Measurements from ENCODE around the gene SAPCD1.
"Not testable (repeated sequence)": the region's sequence is repeated elsewhere in the genome, so short reads cannot be mapped to it uniquely, and the experiment has no call there.

The SAPCD1 gene

DNA sequence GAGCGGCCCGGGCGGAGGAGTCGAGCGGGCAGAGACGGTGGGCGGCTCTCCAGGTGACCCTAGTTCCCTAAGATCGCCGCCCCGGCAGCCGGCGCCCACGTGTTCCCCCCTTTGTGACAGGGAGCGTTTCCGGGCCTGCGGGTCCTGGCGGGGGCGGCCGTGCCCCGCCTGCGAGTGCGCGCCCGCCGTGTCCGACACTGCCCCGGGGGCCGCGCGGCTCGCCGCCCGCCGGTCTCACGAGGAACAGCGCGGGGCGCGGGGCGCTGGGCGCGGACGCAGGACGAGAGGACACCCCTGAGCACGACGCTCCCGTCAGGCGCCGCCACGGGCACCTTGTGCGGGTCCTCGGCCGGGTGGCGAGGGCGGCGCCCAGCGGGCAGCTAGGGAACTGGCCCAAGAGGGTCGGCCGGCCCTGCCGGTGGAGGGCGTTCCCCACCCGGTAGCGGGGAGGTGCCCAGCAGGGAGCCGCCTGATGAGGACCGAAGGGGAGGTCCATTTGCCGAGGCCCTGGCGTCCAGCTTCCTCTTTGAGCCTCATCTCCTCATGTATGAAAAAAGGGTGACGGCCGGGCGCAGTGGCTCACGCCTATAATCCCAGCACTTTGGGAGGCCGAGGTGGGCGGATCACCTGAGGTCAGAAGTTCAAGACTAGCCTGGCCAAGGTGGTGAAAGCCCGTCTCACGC is 33.3 kb downstream of the SAPCD1 start, which contains the start of gene VARS1:
Gene VARS1, minus strand, starts transcription at position 137 of the 683 bp plus-strand sequence. CDS start 535 bp downstream, outside the sequence.
- DNase-seq: peak in 56 of 58 donors; percentile 47 to 90 (median 81)

DNA sequence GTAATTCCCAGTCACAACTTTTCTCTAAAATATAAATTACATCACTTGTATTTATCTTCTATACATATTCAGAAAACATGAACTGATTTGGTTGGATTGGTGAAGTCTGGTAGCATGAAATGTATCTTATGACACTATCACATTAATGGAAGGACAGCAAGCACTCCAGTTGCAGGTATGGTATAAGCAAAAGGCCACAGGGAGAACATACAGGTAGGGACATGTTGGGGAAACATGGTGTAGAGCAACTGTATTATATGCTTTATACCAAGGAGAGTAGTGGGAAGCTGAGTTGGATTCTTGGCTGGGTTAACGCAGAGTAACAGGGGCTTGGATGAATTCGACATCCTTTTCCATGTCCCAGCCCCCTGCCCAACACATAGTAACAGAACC is 34.5 kb downstream of the SAPCD1 start:
- DNase-seq: no peak

DNA sequence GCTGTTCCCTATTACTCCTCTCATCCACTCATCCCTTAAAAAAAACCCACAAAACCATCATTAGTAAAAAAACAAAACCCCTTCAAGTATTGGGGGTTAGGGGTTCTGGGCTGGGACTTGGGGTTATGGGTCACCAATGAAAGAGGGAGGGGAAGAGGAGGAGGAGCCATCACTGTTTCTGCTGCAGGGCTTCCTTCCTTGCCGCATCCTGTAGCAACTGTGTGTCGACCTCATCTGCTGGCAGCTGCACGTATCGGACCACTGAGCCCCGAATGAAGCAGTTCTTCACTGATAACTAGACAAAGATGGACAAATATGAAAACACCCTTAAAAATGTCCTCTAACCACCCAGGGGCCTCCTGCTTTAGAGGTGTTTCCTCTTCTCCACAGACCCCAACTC is 35.1 kb downstream of the SAPCD1 start:
- DNase-seq: no peak

DNA sequence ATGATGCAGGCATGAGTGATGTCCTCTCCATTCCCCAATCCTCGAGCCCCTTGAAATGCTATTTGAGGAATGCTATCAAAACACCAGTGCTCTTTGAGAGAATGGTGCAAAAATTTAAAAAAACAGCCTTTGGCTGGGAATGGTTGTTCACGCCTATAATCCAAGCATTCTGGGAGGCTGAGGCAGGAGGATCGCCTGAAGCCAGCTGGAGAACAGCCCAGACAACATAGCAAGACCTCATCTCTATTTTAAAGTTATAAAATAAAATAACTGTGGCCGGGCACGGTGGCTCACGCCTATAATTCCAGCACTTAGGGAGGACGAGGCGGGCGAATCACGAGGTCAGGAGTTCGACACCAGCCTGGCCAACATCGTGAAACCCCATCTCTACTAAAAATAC is 37.3 kb downstream of the SAPCD1 start:
- no peak for DNase-seq

DNA sequence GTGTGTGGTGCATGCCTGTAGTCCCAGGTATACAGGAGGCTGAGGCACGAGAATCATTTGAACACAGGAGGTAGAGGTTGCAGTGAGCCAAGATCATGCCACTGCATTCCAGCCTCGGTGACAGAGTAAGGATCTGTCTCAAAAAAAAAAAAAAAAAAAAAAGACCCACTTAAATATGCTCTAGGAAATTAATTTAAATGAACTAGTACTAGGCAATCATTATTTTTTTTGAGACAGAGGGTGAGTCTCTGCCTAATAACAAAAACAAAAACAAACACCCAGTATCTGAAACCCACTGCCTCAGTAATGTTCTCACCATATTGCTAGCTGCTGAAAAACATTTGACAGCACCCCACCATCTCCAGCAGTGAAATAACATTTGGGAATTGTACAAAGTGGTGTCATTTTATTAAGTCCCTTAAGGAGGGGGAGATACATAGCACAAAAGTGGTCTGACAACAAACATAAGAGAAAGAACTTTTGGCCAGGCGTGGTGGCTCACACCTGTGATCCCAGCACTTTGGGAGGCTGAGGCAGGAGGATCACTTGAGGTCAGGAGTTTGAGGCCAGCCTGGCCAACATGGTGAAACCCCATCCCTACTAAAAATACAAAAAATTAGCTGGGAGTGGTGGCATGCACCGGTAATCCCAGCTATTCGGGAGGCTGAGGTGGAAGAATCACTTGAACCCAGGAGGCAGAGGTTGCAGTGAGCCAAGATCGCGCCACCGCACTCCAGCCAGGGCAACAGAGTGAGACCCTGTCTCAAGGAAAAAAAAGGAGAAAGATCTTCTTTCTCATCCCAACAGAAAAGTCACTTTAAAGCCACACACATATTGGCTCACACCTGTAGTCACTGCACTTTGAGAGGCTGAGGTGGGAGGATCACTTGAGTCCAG is 38.8 kb downstream of the SAPCD1 start:
- DNase-seq: not testable (repeated sequence)

DNA sequence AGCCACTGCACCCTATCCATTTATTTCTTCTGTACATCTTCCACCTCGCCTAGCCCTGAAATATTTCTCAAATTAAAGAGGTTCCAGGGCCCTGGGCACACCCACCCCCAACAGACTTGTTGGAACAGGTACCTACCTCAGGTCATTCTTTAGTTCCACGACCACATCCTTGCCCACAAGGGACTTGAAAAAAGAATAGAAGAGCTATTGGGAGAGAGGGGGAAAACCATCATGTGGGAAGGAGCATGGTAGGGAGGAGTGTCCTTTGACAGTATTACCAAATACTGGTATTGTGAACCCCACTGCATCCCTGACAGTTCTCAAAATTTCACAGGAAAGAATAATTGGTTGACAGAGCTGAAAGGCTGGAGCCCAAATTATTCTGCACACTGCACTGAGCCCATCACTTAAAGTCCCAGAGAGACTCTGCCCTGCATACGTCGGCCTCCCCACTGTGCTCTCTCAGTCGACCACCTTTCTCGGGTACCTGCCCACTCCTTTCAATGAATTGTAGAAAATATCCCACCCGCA is 43.5 kb downstream of the SAPCD1 start:
- no peak for DNase-seq

DNA sequence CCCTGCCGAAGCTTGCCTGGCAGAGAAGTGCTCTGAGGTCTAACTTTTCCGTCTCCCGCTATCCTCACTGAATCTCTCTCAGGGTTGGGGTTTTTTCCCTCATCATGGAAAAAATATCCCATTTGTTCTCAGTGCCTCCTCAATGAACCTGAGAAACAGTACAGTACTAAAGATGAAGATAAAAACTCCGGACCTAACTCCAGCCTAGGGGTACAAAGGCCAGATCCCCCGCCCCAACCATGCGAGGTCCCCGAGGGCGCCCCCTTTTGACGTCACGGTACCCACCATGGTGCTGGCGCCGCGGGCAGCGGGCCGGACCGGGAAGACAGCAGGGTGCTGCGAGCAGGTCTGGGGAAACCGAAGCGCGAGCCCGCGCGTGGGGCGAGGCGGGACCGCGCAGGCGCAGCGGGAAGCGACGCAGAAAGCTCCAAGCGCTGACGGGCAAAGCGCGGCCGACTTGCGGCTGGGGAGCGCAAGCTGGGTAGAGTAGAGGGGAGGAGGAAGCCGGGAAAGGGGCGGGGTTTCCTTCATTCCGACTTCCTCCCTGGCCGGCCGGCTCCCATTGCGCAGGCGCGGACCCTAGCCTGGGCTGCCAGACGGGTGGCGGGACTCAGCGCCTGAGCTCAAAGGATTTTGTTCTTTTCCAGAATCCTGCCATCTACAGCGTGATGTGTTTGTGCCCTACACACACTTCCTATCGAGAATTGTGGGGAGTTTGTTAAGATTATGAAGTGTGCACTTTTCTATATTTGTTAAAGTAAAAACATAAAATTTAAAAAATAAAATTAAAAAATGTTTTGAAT is 44.2 kb downstream of the SAPCD1 start, which contains the start of gene LSM2:
Gene LSM2, minus strand, starts transcription at position 497 of the 803 bp plus-strand sequence. Its CDS starts 209 bp downstream, at position 288.
- DNase-seq: peak; percentile 73 to 98 (median 96)

DNA sequence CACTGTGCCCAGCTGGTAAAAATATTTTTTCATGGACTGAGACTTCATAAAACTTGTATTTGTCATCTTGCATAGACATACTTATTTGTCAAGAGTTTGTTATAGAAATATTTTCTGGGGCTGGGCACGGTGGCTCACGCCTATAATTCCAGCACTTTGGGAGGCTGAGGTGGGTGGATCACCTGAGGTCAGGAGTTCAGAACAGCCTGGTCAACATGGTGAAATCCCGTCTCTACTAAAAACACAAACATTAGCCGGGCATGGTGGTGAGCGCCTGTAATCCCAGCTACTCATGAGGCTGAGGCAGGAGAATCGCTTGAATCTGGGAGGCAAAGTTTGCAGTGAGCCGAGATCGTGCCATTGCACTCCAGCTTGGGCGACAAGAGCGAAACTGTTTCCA is 46.1 kb downstream of the SAPCD1 start:
- DNase-seq: not testable (repeated sequence)

DNA sequence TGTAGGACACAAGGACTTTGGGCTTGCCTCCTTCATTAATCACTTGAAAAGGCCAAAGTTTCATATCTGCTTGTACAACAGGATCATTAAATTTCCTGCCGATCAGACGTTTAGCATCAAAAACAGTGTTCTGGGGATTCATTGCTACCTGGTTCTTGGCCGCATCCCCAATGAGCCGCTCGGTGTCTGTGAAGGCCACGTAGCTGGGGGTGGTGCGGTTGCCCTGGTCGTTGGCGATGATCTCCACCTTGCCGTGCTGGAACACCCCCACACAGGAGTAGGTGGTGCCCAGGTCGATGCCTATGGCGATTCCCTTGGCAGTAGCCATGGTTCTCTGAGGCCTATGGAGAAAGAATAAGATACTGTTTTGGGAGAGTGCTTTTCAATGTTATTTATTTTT is 49.2 kb downstream of the SAPCD1 start:
- DNase-seq: no peak

DNA sequence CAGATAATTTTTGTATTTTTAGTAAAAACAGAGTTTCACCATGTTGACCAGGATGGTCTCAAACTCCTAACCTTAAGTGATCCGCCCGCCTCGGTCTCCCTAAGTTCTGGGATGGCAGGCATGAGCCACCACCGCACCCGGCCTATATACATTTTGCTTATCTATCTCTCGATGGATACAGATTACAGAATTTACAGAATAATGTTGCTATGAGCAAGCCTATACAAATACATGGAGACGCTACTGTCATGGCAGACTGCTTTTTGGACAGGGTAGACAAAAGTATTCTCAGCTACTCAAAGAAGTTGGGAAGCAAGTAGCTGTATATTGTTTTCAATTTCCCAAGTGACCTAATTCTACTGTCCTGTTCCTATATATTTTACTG is 51.0 kb downstream of the SAPCD1 start:
- DNase-seq: no peak

All from anterior cingulate cortex (tissue), 58 donors.